AG09319 (cell line): ENCODE measurements around the gene STX1B.

Experiments
- DNase-seq: peaks from one replicate; pipeline ENCODE4 v3.0.0-alpha.2; 2010; ENCODE audit warnings: low read depth; ENCODE audit errors: extremely low read depth
- CTCF ChIP-seq: IDR thresholded peaks from 2 replicates; pipeline ENCODE4 v1.5.1; 2011; ENCODE audit warnings: low read depth, mild to moderate bottlenecking, inconsistent platforms, low read length, moderate library complexity

The STX1B gene

GRCh38 chr16:30986129-30986991 lies 24.1 kb downstream of the STX1B start:
- no peak for DNase-seq
- no peak for TF ChIP-seq CTCF

- TF ChIP-seq CTCF = no peak
Measured at GRCh38 chr16:30985401-30986128, 24.9 kb downstream of the STX1B start.

GRCh38 chr16:30984669-30985400 lies 25.6 kb downstream of the STX1B start, which contains the start of gene HSD3B7:
Gene HSD3B7 (plus strand): TSS chr16:30985207. CDS start chr16:30985659, 452 bp downstream.
- peak; percentile 41 for DNase-seq
- peak; percentile 95 for TF ChIP-seq CTCF

More at GRCh38 chr16:30985401-30986128, 24.9 kb downstream of the STX1B start:
- DNase-seq = no peak

GRCh38 chr16:30983898-30984610 lies 26.4 kb downstream of the STX1B start:
- TF ChIP-seq CTCF = no peak
- DNase-seq = no peak

- no peak for TF ChIP-seq CTCF
- DNase-seq = no peak
Measured at GRCh38 chr16:30983289-30983889, 27.0 kb downstream of the STX1B start.

- DNase-seq = no peak
- no peak for TF ChIP-seq CTCF
Measured at GRCh38 chr16:30982548-30983288, 27.7 kb downstream of the STX1B start.
